K562 (cell line): ENCODE measurements around the gene TUBB2A. TPM values are rescaled to one million over a fixed set of nuclear protein-coding genes. Genes with fewer than 3 reads are reported as not detected.

ENCODE experiments used
- GTF2A2 ChIP-seq: IDR thresholded peaks from 2 replicates; pipeline ENCODE4 v1.6.1; 2016; ENCODE audit warnings: mild to moderate bottlenecking, missing genetic modification characterization, missing compliant biosample characterization
- HSF4 ChIP-seq: fragments of 250-450 bp; sonication (Bioruptor Pico); IDR thresholded peaks from 2 replicates; pipeline ENCODE4 v2.1.2; 2022; ENCODE audit warnings: mild to moderate bottlenecking, moderate library complexity, borderline replicate concordance
- KDM2B ChIP-seq: fragments of 250-450 bp; sonication (Bioruptor Pico); IDR thresholded peaks from 2 replicates; pipeline ENCODE4 v1.8.0; 2021; ENCODE audit warnings: mild to moderate bottlenecking, moderate library complexity
- KLF10 ChIP-seq: fragments of 250-450 bp; sonication (Bioruptor Pico); IDR thresholded peaks from 2 replicates; pipeline ENCODE4 v1.6.1; 2021; ENCODE audit warnings: matching md5 sums
- MED1 ChIP-seq: sonication (generic); formaldehyde crosslinking; IDR thresholded peaks from 2 replicates; pipeline ENCODE4 v1.8.1; 2023; ENCODE audit warnings: missing genetic modification reagents, borderline replicate concordance
- MLX ChIP-seq, 2 experiments: fragments of 450-650 bp in 1 of 2; sonication (generic) in 1 of 2; formaldehyde crosslinking; conservative IDR thresholded peaks; 2 replicates each; pipeline versions ENCODE4 v1.4.0 to v1.8.1; 2020 to 2022; ENCODE audit warnings: mild to moderate bottlenecking in 1 of 2, missing genetic modification reagents in 1 of 2
- NR4A1 ChIP-seq, 2 experiments: fragments of 250-450 bp in 1 of 2; fragments of 450-650 bp in 1 of 2; sonication (Bioruptor Pico) in 1 of 2; IDR thresholded peaks; 2 replicates each; pipeline versions ENCODE4 v1.4.0 to v1.6.1; 2016 to 2020; ENCODE audit warnings: mild to moderate bottlenecking in 2 of 2, missing compliant biosample characterization in 1 of 2, missing genetic modification characterization in 1 of 2, moderate library complexity in 1 of 2
- POLR2H ChIP-seq: IDR thresholded peaks from 2 replicates; pipeline ENCODE4 v1.6.1; 2016; ENCODE audit warnings: missing genetic modification characterization, low read depth, mild to moderate bottlenecking, control low read depth, missing compliant biosample characterization, moderate library complexity
- RREB1 ChIP-seq: fragments of 250-450 bp; sonication (Bioruptor Pico); IDR thresholded peaks from 2 replicates; pipeline ENCODE4 v1.4.0; 2020
- SUPT5H ChIP-seq: fragments of 450-650 bp; IDR thresholded peaks from 2 replicates; pipeline ENCODE4 v1.6.1; 2016
- TAF1 ChIP-seq: IDR thresholded peaks from 2 replicates; pipeline ENCODE4 v1.6.1; 2011; ENCODE audit warnings: mild to moderate bottlenecking, low read length, moderate library complexity; ENCODE audit not compliant: insufficient read depth, control insufficient read depth, severe bottlenecking; ENCODE audit errors: extremely low read depth
- XRCC3 ChIP-seq: fragments of 450-650 bp; IDR thresholded peaks from 2 replicates; pipeline ENCODE4 v1.6.1; 2017; ENCODE audit warnings: mild to moderate bottlenecking, moderate library complexity
- ZBED1 ChIP-seq: IDR thresholded peaks from 2 replicates; pipeline ENCODE4 v1.6.1; 2014
- ZNF785 ChIP-seq: fragments of 250-450 bp; sonication (Bioruptor Pico); IDR thresholded peaks from 2 replicates; pipeline ENCODE4 v1.4.0; 2020; ENCODE audit warnings: mild to moderate bottlenecking
- polyA plus RNA-seq, 8 experiments: library from polyadenylated mRNA; depleted of rRNA in 4 of 8; stranded (reverse) in 5 of 8; unstranded in 3 of 8; fragments of >200 nt; fragmentation: Nextera tagmentation in 2 of 8; fragmentation: Illumina TruSeq in 1 of 8; extraction: Ambion mirVana in 2 of 8; extraction: Trizol in 1 of 8; gene quantifications; 2 replicates each; pipeline versions ENCODE4 v1.2.1 to v1.2.3, GENCODE V29; 2011 to 2014; ENCODE audit warnings: inconsistent platforms in 1 of 8, missing spikeins in 1 of 8
- total RNA-seq, 7 experiments: library from RNA; depleted of rRNA in 6 of 7; stranded (reverse); fragments of >200 nt in 6 of 7; fragmentation: Illumina TruSeq in 2 of 7; extraction: Trizol in 2 of 7; gene quantifications; 2 replicates each; pipeline versions ENCODE4 v1.2.1 to v1.2.3, GENCODE V29; 2011 to 2021; ENCODE audit warnings: low replicate concordance in 1 of 7

The TUBB2A gene
- total and polyA plus RNA-seq, 9 of the 15 experiments (the other 6 are each of a cell fraction or from before 2014, with no cell fraction given) = 3.6 to 92.1 (median 45.6) TPM

GRCh38 chr6:3165631-3166534 lies 8.5 kb upstream of the TUBB2A start (continued):
- TF ChIP-seq MED1 = no peak
- TF ChIP-seq HSF4 (CRISPR knock-in tag) = no peak
- TF ChIP-seq TAF1 = no peak
- TF ChIP-seq ZBED1 = no peak
- no peak for TF ChIP-seq RREB1 (CRISPR knock-in tag)
- TF ChIP-seq KDM2B (CRISPR knock-in tag) = no peak
- no peak for TF ChIP-seq GTF2A2
- TF ChIP-seq KLF10 = no peak
- 0 out of 2 replicates have a peak, but pooled peaks have one; percentile 21 for TF ChIP-seq SUPT5H
- TF ChIP-seq XRCC3 = no peak
- TF ChIP-seq MLX (CRISPR knock-in tag; conservative IDR thresholded peaks at IDR 0.05) = no peak
- TF ChIP-seq NR4A1 (CRISPR knock-in tag; IDR thresholded peaks at IDR 0.05) = no peak
- TF ChIP-seq NR4A1 (tag; IDR thresholded peaks at IDR 0.05) = no peak
- TF ChIP-seq POLR2H (tag) = peak; percentile 45; the same call in 1 of the 2 replicates
- no peak for TF ChIP-seq ZNF785 (CRISPR knock-in tag)
